GM12801 (cell line): ENCODE measurements around the gene SCN2B.

Experiments used
- TF ChIP-seq, protein P1 (sequence below): IDR thresholded peaks from one replicate; pipeline ENCODE4 v1.5.1; 2011; ENCODE audit warnings: control low read depth; ENCODE audit not compliant: insufficient read length; ENCODE audit errors: extremely low read depth

Gene SCN2B

GRCh38 chr11:118198370-118198769 lies 21.9 kb upstream of the SCN2B start:
- TF ChIP-seq, protein P1, sequence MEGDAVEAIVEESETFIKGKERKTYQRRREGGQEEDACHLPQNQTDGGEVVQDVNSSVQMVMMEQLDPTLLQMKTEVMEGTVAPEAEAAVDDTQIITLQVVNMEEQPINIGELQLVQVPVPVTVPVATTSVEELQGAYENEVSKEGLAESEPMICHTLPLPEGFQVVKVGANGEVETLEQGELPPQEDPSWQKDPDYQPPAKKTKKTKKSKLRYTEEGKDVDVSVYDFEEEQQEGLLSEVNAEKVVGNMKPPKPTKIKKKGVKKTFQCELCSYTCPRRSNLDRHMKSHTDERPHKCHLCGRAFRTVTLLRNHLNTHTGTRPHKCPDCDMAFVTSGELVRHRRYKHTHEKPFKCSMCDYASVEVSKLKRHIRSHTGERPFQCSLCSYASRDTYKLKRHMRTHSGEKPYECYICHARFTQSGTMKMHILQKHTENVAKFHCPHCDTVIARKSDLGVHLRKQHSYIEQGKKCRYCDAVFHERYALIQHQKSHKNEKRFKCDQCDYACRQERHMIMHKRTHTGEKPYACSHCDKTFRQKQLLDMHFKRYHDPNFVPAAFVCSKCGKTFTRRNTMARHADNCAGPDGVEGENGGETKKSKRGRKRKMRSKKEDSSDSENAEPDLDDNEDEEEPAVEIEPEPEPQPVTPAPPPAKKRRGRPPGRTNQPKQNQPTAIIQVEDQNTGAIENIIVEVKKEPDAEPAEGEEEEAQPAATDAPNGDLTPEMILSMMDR, result peak; percentile 66

- TF ChIP-seq, protein P1, result no peak
These were observed 18.6 kb upstream of the SCN2B start for GRCh38 chr11:118194835-118195627.

GRCh38 chr11:118193910-118194566 lies 17.6 kb upstream of the SCN2B start:
- TF ChIP-seq, protein P1, result no peak

- TF ChIP-seq, protein P1, result no peak
These were observed 10.1 kb upstream of the SCN2B start for GRCh38 chr11:118186346-118187107.

DNA sequence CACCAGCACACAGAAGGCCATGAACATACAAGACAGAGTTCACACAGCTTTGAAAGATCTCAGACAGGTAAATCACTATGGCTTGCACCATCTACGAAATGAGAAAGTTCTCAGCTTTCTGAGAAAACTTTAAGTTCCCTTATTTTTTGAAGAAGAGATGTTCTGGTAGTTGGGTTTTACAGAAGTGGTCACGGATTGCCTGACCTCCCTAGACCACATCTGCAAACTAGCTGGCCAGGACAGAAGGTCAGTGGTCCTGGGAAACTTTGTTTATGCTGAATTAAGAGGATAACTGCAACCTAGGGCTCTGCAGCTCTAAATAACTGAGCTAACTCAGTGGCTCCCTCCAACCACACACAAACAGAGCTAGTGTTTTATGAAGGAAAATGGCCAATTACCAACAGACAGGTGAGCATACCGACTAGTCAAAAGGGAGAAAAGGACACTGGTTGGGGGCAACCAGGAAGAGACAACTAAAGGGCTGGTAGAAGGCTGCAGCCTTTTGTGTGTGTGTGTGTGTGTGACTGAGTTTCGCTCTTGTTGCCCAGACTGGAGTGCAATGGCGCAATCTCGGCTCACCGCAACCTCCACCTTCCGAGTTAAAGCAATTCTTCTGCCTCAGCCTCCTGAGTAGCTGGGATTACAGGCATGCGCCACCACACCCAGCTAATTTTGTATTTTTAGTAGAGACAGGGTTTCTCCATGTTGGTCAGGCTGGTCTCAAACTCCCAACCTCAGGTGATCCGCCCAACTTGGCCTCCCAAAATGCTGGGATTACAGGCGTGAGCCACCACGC lies 8.5 kb upstream of the SCN2B start:
- TF ChIP-seq, protein P1, result no peak

- TF ChIP-seq, protein P1, result no peak
These were observed 3.9 kb upstream of the SCN2B start for GRCh38 chr11:118180300-118180703.
